ENCODE results near the gene VIPR2. TPM values are rescaled to one million over a fixed set of nuclear protein-coding genes. Genes with fewer than 3 reads are reported as not detected.
A peak's percentile ranks its signal among the peaks of the same experiment; 100 is the strongest.

Gene VIPR2
- total and polyA plus RNA-seq, 4 donors, result 0.02 to 0.91 (median 0.73) TPM

- no peak for TF ChIP-seq CTCF (IDR thresholded peaks at IDR 0.05; ENCODE audit: control extremely low read depth, extremely low read depth)
- H3K27ac ChIP-seq (ENCODE audit: low read depth in 1 of 2, low read length in 1 of 2), result no peak overlapping the region
- peaks cover 0 to 22% (median 11%) of the 10 kb centered on the region in 4 donors for H3K9me3 ChIP-seq (ENCODE audit: control insufficient read depth in 4 of 4, insufficient read depth in 3 of 4, low read length in 3 of 4)
- H3K9ac ChIP-seq (ENCODE audit: insufficient read depth in 1 of 2, low read length in 2 of 2), result no peak overlapping the region
- 40 to 44% methylated on average over 20 to 21 of the region's 21 CpGs for WGBS, 2 donors
- ATAC-seq (ENCODE audit: insufficient read depth, low FRiP score), result no peak
- H3K4me1 ChIP-seq (ENCODE audit: control insufficient read depth in 5 of 5, insufficient read depth in 5 of 5, low read length in 5 of 5), result peaks cover 0 to 3% (median 0%) of the 10 kb centered on the region in 5 donors
- no peak overlapping the region for H3K4me3 ChIP-seq
- DNase-seq, result peak in 2 of 3 donors; percentile 19 to 32
- peaks cover 3 to 36% (median 27%) of the 10 kb centered on the region in 3 donors for H3K27me3 ChIP-seq (ENCODE audit: control insufficient read depth in 3 of 3, insufficient read depth in 3 of 3, low read length in 2 of 3)
- H3K36me3 ChIP-seq (ENCODE audit: control insufficient read depth in 4 of 4, insufficient read depth in 4 of 4, low read length in 4 of 4), result no peaks in the 10 kb centered on the region
These were observed 152.6 kb downstream of the VIPR2 start for GRCh38 chr7:158991824-158992621.

GRCh38 chr7:158988996-158989395 lies 155.7 kb downstream of the VIPR2 start:
- Histone ChIP-seq H3K27me3 (ENCODE audit: control insufficient read depth in 3 of 3, insufficient read depth in 3 of 3, low read length in 2 of 3) (peaks cover 3 to 33% (median 16%) of the 10 kb centered on the region in 3 donors), H3K4me1 (ENCODE audit: control insufficient read depth in 5 of 5, insufficient read depth in 5 of 5, low read length in 5 of 5) (no peaks in the 10 kb centered on the region), H3K36me3 (ENCODE audit: control insufficient read depth in 4 of 4, insufficient read depth in 4 of 4, low read length in 4 of 4) (no peaks in the 10 kb centered on the region), H3K27ac (ENCODE audit: low read depth in 1 of 2, low read length in 1 of 2) (no peak overlapping the region), H3K9ac (ENCODE audit: insufficient read depth in 1 of 2, low read length in 2 of 2) (no peak overlapping the region), H3K4me3 (no peak overlapping the region), H3K9me3 (ENCODE audit: control insufficient read depth in 4 of 4, insufficient read depth in 3 of 4, low read length in 3 of 4) (peaks cover 0 to 18% (median 9%) of the 10 kb centered on the region in 4 donors)
- no peak for ATAC-seq (ENCODE audit: insufficient read depth, low FRiP score)
- no peak for DNase-seq
- TF ChIP-seq CTCF (IDR thresholded peaks at IDR 0.05; ENCODE audit: control extremely low read depth, extremely low read depth), result no peak
- WGBS, 2 donors, result 55 to 64% methylated on average over 2 of the region's 2 CpGs

GRCh38 chr7:158988302-158988862 lies 156.3 kb downstream of the VIPR2 start:
- Histone ChIP-seq H3K27ac (ENCODE audit: low read depth in 1 of 2, low read length in 1 of 2) (no peak overlapping the region), H3K27me3 (ENCODE audit: control insufficient read depth in 3 of 3, insufficient read depth in 3 of 3, low read length in 2 of 3) (peaks cover 0 to 26% (median 12%) of the 10 kb centered on the region in 3 donors), H3K4me1 (ENCODE audit: control insufficient read depth in 5 of 5, insufficient read depth in 5 of 5, low read length in 5 of 5) (no peaks in the 10 kb centered on the region), H3K4me3 (no peak overlapping the region), H3K9ac (ENCODE audit: insufficient read depth in 1 of 2, low read length in 2 of 2) (no peak overlapping the region), H3K36me3 (ENCODE audit: control insufficient read depth in 4 of 4, insufficient read depth in 4 of 4, low read length in 4 of 4) (no peaks in the 10 kb centered on the region), H3K9me3 (ENCODE audit: control insufficient read depth in 4 of 4, insufficient read depth in 3 of 4, low read length in 3 of 4) (peaks cover 0 to 19% (median 12%) of the 10 kb centered on the region in 4 donors)
- DNase-seq (no peak), ATAC-seq (ENCODE audit: insufficient read depth, low FRiP score) (no peak)
- TF ChIP-seq CTCF (IDR thresholded peaks at IDR 0.05; ENCODE audit: control extremely low read depth, extremely low read depth), result no peak
- 70 to 89% methylated on average over 2 of the region's 2 CpGs for WGBS, 2 donors

Data from lung (tissue), 12 donors.